ENCODE data around the gene PPP1R13B.
"Not testable (repeated sequence)": the region's sequence is repeated elsewhere in the genome, so short reads cannot be mapped to it uniquely, and the experiment has no call there.

PPP1R13B gene

GRCh38 chr14:103847451-103848174, at the start of gene PPP1R13B:
TSS of gene PPP1R13B (minus strand) at chr14:103847575. CDS start at chr14:103847307, 268 bp downstream.
- DNase-seq (ENCODE audit: low spot score) (peak; percentile 96), FAIRE-seq (no peak)

DNA sequence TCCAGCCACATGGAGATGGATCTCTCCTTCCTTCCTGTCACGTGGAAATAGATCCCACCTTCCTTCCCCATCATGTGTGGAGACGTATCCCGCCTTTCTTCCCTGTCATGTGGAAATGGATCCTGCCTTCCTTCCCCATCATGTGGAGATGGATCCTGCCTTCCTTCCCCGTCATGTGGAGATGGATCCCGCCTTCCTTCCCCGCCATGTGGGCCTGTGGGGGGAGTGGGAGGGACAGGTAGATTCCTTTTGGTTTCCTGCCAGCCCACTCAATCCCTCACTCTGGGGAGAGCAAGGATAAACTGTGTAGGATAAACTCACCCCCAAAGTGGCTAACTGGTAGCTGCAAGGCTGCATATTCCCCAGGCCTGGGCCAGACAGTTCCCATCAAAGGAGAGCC, 49.2 kb upstream of the PPP1R13B start:
- no peak for FAIRE-seq
- no peak for DNase-seq (ENCODE audit: low spot score)

- FAIRE-seq (no peak), DNase-seq (ENCODE audit: low spot score) (no peak)
Measured at GRCh38 chr14:103894723-103895059, 47.3 kb upstream of the PPP1R13B start.

GRCh38 chr14:103894034-103894722, 46.8 kb upstream of the PPP1R13B start:
- FAIRE-seq, result no peak

DNA sequence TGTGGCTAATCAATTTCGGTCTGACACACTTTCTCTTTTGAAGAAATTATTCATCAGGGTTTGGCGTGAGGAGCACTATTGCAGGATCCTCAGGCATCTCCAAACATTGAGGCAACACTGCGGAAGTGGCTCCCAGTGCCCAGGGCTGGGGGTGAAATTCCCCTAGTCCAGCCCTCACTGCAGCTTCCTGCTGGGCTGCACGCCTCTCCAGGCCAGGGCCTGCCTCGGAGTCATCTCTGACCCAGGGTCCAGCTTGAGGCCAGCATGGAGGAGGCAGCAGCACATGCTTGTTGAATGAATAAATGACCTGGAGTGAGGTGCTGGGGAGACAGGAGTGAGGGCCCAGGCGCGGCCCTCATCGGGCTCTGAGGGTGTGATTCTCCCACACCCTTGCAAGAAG, 44.9 kb upstream of the PPP1R13B start:
- DNase-seq (ENCODE audit: low spot score) (no peak), FAIRE-seq (no peak)

More at GRCh38 chr14:103894034-103894722, 46.8 kb upstream of the PPP1R13B start:
- DNase-seq (ENCODE audit: low spot score), result no peak

DNA sequence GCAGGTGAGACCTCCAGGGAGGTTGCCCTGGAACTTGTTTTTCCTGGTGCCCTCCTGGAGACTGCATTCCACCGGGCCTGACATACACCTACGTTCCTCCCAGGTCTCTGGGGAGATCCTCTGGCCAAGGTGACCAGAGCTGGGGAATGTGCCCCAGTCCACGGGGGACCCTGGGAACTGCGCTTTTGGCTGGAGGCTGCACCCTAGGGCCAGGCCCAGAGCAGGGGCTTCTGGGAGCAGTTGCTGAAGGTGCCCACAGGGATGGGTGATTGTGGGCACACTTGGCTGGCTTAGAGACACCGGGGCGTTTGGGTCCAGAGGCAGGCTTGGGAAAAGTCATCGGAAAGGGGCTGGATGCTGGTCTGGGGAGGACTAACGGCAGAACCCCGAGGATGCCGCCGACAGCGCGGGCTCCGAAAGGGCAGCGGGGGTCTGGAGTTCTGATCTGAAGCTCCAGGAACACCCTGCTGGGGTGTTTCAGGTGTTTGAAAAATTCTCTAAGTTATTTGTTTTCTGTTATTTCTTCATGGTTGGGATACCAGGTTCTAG, 44.4 kb upstream of the PPP1R13B start:
- FAIRE-seq, result no peak

DNA sequence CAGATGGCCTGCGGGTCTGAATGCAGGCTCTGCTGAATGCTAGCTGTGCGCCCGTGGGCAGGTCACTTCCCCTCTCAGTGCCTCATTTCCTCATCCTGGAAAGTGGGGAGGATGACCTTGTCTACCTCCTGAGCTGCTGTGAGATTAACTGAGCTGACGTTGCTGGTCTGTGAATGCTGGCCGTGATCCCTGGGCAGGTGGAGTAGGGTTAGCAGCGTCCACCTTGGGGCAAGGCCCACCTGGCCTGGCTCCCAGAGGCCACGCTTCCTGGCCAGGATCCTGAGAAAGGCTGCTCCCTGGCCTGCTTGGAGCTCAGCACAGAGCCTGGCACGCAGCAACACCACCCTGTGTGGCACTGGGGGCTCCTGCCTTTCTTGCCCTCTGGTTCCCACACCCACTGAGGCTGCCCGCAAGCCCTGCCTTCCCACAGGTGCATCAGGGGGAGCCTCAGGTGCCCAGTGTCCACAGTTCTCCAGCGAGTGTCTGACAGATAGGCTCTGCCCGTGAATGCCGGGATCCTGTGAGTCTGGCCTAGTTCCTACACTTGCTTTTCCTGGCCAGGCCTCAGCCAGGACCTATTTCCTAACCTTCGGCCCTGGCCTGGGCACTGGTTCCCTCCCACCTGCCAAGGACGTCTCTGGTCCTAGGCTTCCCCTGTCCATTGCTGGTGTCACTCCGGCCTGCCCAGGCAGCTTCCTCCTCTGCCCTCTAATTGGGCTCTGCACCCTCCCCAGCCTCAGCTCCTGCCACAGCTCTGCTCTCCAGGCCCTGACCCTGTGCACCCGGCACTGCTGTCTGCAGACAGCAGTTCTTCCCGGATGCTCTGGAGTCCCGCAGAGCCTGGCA, 43.7 kb upstream of the PPP1R13B start:
- FAIRE-seq (no peak), DNase-seq (ENCODE audit: low spot score) (no peak)

More for the DNA sequence above, 44.4 kb upstream of the PPP1R13B start:
- no peak for DNase-seq (ENCODE audit: low spot score)

DNA sequence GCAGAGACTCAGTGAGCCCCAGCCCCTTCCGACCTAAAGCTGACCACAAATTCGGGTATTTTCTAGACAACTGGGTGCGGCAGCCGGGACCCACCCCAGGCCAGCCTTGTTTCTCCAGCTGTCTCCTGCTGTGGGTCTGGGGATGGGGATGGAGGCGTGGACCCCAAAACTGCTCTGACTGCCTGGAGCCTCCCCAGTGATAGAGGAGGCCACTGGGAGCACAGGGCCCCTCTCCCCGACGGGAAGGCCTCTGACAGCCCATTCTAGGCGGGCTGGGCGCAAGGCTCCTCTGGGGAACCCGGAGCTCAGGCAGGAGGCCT, 42.6 kb upstream of the PPP1R13B start:
- no peak for FAIRE-seq
- DNase-seq (ENCODE audit: low spot score), result no peak

GRCh38 chr14:103889313-103890051, 42.1 kb upstream of the PPP1R13B start:
- FAIRE-seq, result no peak
- peak; percentile 16 for DNase-seq (ENCODE audit: low spot score)

DNA sequence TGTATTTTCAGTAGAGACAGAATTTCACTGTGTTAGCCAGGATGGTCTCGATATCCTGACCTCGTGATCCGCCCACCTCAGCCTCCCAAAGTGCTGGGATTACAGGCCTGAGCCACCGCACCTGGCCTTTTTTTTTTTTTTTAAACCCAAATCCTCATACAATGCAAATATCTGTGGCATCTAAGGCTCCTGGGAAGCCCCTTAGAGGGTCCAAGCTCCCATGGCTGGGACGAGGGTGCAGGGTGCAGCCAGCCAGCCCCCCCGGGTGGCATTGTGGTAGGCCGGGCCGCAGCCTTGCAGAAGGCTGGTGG, 41.6 kb upstream of the PPP1R13B start:
- DNase-seq (ENCODE audit: low spot score); FAIRE-seq: not testable (repeated sequence)

- no peak for DNase-seq (ENCODE audit: low spot score)
- no peak for FAIRE-seq
Measured at GRCh38 chr14:103887557-103888115, 40.3 kb upstream of the PPP1R13B start.

DNA sequence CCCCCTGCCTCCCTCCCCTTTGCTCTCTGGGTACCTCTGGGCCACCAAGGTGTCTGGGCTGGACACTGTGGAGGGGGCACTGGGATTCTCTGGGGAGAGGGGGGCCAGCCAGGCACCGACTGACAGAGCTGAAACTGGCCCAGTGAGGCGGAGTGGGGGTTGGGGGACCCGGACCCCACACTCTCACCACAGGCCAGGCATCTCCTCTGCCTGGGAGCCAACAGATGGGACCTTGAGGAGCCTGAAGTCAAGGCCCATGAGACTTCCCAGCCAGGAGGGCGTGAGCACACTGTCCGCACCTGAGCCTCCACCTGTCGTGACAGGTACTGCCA, 39.8 kb upstream of the PPP1R13B start:
- FAIRE-seq (no peak), DNase-seq (ENCODE audit: low spot score) (no peak)

- FAIRE-seq (no peak), DNase-seq (ENCODE audit: low spot score) (no peak)
Measured at GRCh38 chr14:103886304-103887169, 39.2 kb upstream of the PPP1R13B start.

DNA sequence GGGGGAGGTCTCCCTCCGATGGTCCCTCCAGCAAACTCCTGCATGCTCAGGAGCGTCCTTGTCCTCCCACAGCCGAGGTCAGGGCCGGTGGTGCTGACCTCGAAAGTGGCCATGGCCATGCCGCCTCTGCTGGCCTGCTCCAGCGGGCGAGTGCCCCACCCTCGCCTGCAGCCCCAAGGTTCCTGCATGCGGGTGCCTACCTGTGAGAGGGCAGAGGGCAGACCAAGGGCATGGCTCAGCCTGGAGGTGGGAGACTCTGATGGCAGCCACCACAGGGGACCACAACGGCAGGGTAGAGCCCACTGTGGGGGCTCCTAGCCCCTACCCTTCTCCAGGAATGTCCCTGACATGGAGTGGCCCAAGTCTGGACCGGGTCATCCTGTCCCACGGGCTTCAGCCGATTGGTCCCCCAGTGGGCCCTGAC, 38.1 kb upstream of the PPP1R13B start:
- FAIRE-seq (no peak), DNase-seq (ENCODE audit: low spot score) (no peak)

DNA sequence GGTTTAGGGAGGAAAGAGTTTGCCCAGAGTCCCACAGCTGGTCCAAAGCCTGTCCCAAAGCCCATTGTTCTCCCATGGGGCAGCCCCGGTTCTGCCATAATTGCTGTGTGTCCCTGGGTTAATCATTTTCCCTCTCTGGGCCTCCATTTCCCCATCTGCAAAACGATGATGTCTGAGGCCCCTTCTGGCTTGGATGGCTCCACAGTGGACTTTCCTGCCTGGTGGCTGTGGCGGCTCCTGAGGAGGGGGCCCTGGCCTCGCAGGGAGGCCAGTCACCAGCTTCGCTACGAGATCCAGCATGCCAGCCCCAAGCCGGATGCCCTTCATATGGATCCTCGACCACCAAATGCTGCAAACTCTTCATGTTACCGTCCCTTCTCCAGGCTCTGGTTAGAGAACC, 37.5 kb upstream of the PPP1R13B start:
- FAIRE-seq (no peak), DNase-seq (ENCODE audit: low spot score) (no peak)

DNA sequence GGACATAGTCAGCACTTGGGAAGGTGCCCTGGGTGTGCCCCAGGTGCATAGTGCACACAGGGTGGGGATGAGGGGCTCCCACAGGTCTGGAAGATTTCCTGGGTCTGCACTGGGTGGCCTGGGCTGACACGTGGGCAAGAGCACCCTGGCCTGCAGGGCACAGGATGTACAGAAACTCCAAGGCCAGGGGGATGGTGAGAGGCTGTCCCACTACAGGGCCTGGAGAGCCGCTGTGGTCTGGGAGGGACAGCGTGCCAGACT, 35.8 kb upstream of the PPP1R13B start:
- FAIRE-seq, result no peak

GRCh38 chr14:103882503-103883262, 35.3 kb upstream of the PPP1R13B start:
- DNase-seq (ENCODE audit: low spot score) (no peak), FAIRE-seq (no peak)

More for the DNA sequence above, 35.8 kb upstream of the PPP1R13B start:
- DNase-seq (ENCODE audit: low spot score), result no peak

- DNase-seq (ENCODE audit: low spot score), result no peak
- no peak for FAIRE-seq
Measured at GRCh38 chr14:103881268-103882201, 34.2 kb upstream of the PPP1R13B start.
